Nephron progenitor cell (in vitro differentiated cells): ENCODE results near the gene GPC3.

Experiments
- DNase-seq: peaks from one replicate; pipeline ENCODE4 v3.0.0; 2021
- H3K27ac Mint-ChIP-seq: 2 replicates; pipeline ENCODE4 v1.8.0; 2021; ENCODE audit warnings: mild to moderate bottlenecking, moderate library complexity, mixed read lengths
- H3K27me3 Mint-ChIP-seq: 2 replicates; pipeline ENCODE4 v1.8.0; 2021; ENCODE audit warnings: mild to moderate bottlenecking, low read depth, mixed read lengths; ENCODE audit not compliant: poor library complexity
- H3K36me3 Mint-ChIP-seq: 2 replicates; pipeline ENCODE4 v1.8.0; 2021; ENCODE audit warnings: low read depth, mixed read lengths
- H3K4me1 Mint-ChIP-seq: 2 replicates; pipeline ENCODE4 v1.8.0; 2021; ENCODE audit warnings: mixed read lengths
- H3K4me3 Mint-ChIP-seq: 2 replicates; pipeline ENCODE4 v1.8.0; 2021; ENCODE audit warnings: mild to moderate bottlenecking, moderate library complexity, mixed read lengths
- H3K9me3 Mint-ChIP-seq: 2 replicates; pipeline ENCODE4 v1.8.0; 2021; ENCODE audit warnings: mild to moderate bottlenecking, moderate library complexity, mixed read lengths
- TF ChIP-seq, protein P1 (sequence below): fragments of 200-600 bp; sonication (generic); IDR thresholded peaks from 2 replicates; pipeline ENCODE4 v1.5.0; 2021; ENCODE audit warnings: antibody characterized with exemption

The GPC3 gene

DNA sequence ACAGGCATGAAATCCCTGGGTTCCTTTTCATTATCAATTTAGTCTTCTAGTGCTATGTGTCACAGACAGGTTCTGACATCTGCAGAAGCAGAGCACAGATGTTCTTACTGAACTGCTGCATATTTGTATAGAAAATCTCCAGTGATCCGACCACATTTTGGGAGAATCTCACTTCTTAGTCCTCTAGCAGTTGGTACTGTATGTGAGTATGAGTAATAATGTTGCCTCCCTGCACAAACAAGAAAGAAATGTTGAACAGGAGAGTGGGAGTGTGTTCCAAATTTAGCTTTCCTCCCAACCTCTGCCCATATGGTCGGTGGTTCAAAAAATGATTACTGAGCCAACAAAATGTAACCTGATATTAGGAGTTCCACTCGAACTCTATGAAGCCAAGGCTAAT lies 404.8 kb downstream of the GPC3 start:
- peak overlapping the region; percentile 10 for H3K27ac Mint-ChIP-seq
- H3K4me1 Mint-ChIP-seq: peaks cover 23% of the 10 kb centered on the region
- H3K36me3 Mint-ChIP-seq: no peaks in the 10 kb centered on the region
- no peaks in the 10 kb centered on the region for H3K9me3 Mint-ChIP-seq
- no peak overlapping the region for H3K4me3 Mint-ChIP-seq
- TF ChIP-seq, protein P1, sequence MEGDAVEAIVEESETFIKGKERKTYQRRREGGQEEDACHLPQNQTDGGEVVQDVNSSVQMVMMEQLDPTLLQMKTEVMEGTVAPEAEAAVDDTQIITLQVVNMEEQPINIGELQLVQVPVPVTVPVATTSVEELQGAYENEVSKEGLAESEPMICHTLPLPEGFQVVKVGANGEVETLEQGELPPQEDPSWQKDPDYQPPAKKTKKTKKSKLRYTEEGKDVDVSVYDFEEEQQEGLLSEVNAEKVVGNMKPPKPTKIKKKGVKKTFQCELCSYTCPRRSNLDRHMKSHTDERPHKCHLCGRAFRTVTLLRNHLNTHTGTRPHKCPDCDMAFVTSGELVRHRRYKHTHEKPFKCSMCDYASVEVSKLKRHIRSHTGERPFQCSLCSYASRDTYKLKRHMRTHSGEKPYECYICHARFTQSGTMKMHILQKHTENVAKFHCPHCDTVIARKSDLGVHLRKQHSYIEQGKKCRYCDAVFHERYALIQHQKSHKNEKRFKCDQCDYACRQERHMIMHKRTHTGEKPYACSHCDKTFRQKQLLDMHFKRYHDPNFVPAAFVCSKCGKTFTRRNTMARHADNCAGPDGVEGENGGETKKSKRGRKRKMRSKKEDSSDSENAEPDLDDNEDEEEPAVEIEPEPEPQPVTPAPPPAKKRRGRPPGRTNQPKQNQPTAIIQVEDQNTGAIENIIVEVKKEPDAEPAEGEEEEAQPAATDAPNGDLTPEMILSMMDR: no peak
- H3K27me3 Mint-ChIP-seq: no peaks in the 10 kb centered on the region
- DNase-seq: no peak

GRCh38 chrX:133579631-133580030 lies 405.8 kb downstream of the GPC3 start:
- Mint-ChIP-seq H3K36me3 (peaks cover 3% of the 10 kb centered on the region), H3K4me1 (peaks cover 23% of the 10 kb centered on the region), H3K27me3 (no peaks in the 10 kb centered on the region), H3K27ac (peak overlapping the region; percentile 39), H3K9me3 (no peaks in the 10 kb centered on the region), H3K4me3 (no peak overlapping the region)
- no peak for DNase-seq
- TF ChIP-seq, protein P1: no peak

- Mint-ChIP-seq H3K36me3 (peaks cover 28% of the 10 kb centered on the region), H3K27me3 (no peaks in the 10 kb centered on the region), H3K9me3 (peaks cover 15% of the 10 kb centered on the region), H3K4me3 (no peak overlapping the region), H3K4me1 (peaks cover 18% of the 10 kb centered on the region), H3K27ac (no peak overlapping the region)
- TF ChIP-seq, protein P1: no peak
- no peak for DNase-seq
Observed at GRCh38 chrX:133576876-133577275, 408.5 kb downstream of the GPC3 start.

GRCh38 chrX:133575501-133576136 lies 409.8 kb downstream of the GPC3 start:
- Mint-ChIP-seq H3K9me3 (peaks cover 15% of the 10 kb centered on the region), H3K36me3 (peaks cover 33% of the 10 kb centered on the region), H3K27me3 (no peaks in the 10 kb centered on the region), H3K4me1 (peaks cover 15% of the 10 kb centered on the region), H3K4me3 (no peak overlapping the region), H3K27ac (no peak overlapping the region)
- TF ChIP-seq, protein P1: no peak
- no peak for DNase-seq

DNA sequence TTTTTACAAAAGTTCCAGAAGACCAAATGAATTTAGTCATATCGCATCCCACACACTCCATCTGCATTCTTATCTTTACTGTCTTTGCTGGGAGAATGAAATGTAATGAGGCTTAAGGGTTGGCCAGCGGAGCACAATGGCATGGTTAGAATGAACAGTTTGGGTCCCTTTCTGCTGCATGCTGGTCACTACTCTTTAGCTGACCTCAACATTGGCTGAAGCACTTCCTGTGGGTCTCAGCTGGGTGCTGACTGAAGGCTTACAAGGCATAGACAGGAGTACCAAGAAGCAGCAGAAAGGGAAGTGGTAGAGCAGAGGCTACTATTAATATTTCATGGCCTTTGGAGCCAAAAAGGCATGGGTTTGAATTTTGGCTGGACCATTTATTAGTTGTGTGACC lies 410.7 kb downstream of the GPC3 start:
- Mint-ChIP-seq H3K36me3 (peaks cover 33% of the 10 kb centered on the region), H3K4me1 (peaks cover 8% of the 10 kb centered on the region), H3K27me3 (no peaks in the 10 kb centered on the region), H3K27ac (no peak overlapping the region), H3K9me3 (peaks cover 15% of the 10 kb centered on the region), H3K4me3 (no peak overlapping the region)
- DNase-seq: no peak
- TF ChIP-seq, protein P1: no peak

DNA sequence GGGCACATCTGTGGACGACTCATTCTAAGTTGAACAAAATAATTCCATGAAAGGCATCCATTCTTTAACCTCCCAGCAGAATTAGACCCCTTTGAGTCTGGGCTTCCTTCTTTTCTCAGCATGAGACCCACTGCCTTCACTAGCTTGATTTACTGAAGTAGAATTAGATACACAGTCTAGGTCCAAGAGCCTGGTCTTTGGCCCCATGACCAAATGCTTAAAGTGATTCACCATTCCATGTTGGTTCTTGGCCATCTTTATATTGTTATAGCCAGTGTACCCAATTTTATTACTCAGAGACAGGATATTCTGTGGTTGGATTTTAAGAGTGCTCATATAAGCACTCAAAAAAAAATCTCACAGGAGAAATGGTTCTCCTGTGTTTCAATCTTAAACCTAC lies 414.8 kb downstream of the GPC3 start:
- no peak for DNase-seq
- Mint-ChIP-seq H3K27ac (no peak overlapping the region), H3K36me3 (peaks cover 33% of the 10 kb centered on the region), H3K9me3 (peaks cover 15% of the 10 kb centered on the region), H3K4me1 (no peaks in the 10 kb centered on the region), H3K27me3 (no peaks in the 10 kb centered on the region), H3K4me3 (no peak overlapping the region)
- TF ChIP-seq, protein P1: no peak
